ENCODE data around the gene GLT6D1.
"Not testable (repeated sequence)": the region's sequence is repeated elsewhere in the genome, so short reads cannot be mapped to it uniquely, and the experiment has no call there.

GLT6D1 gene

DNA sequence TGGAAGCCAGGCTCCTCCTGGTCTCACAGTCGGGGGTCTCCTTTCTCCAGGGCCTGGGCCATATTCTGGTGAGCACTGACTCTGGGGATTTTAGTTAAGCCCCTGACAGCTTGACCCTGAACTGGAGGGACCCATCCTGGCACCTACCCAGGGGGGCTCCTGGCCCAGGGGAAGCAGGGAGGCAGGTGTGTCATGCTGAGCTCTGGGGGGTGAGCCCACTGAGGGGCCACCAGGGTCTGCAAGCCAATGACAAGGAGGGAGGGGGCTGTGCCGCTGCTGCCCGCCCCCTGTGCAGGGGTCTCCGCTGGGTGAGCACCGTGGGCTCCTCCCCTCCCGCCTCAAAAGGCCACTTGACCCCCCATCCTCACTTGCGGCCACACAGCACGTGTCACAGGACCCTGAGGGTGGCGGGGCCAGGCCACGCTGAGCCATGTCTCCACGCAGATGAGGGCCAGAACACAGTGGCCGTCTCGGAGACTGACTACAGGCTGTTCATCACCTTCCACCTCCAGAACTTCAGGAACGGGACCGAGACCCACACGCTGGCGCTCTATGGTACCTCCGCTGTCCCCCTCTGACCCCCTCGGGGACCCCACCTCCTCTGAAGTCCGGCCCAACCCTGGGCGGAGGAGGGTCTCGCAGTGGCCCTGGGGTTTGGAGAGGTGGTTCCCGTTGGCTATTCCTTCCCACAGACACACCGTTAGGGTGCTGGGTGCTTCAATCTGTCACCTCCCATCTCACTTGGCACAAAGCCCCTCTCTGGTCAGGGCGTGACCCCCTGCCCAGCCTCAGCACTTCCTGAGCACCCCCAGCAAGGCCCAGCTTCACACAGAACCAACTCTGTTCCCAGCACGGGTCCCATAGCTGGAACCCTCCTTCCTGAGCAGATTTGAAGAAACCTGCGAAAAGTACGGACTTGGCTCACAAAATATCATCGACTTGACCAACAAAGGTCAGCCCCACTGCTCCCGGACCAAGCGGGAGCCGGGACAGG, 25.8 kb upstream of the GLT6D1 start:
- no peak for DNase-seq (ENCODE audit: low read depth in 2 of 2)

GRCh38 chr9:135664266-135664665, 24.9 kb upstream of the GLT6D1 start:
- DNase-seq (ENCODE audit: low read depth in 2 of 2): no peak

- DNase-seq (ENCODE audit: low read depth in 2 of 2): no peak
Observed at GRCh38 chr9:135663857-135664256, 24.5 kb upstream of the GLT6D1 start.

GRCh38 chr9:135663451-135663770, 24.1 kb upstream of the GLT6D1 start:
- no peak for DNase-seq (ENCODE audit: low read depth in 2 of 2)

DNA sequence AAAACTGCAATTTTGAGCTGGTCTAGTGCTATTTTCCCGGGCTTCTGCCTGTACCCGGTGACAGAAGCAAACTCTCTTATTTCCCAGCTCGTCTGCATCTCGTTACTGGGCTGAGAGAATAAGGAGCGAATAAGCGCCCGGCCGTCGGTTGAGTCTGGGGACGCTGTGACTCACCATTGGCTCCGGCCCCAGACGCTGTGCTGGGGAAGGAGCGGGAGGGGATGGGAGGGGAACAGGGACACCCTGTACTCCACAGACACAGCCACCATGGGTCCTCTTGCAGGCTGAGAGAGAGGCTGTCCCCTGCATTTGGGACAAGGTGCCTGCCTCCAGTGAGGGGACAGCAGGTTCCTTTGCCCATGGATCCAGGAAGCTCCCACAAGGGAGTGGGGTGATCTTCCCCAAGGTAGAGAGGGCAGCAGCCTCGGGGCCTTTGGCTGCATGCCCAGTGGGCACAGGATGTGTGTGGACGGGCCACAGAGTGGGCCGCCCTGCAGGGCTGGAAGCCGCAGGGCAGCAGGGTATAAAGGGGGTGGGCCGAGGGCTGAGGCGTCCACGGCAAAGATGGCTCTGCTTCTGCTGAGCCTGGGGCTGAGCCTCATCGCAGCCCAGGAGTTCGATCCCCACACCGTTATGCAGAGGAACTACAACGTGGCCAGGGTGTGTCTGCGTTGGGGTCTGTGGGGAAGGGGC, 23.6 kb upstream of the GLT6D1 start, which contains the start of gene LCN9:
Gene LCN9 (plus strand): TSS at position 552 of the 693 bp plus-strand sequence. CDS start 13 bp downstream, at position 565.
- no peak for DNase-seq (ENCODE audit: low read depth in 2 of 2)

GRCh38 chr9:135661816-135662560, 22.6 kb upstream of the GLT6D1 start:
- DNase-seq (ENCODE audit: low read depth in 2 of 2): no peak

DNA sequence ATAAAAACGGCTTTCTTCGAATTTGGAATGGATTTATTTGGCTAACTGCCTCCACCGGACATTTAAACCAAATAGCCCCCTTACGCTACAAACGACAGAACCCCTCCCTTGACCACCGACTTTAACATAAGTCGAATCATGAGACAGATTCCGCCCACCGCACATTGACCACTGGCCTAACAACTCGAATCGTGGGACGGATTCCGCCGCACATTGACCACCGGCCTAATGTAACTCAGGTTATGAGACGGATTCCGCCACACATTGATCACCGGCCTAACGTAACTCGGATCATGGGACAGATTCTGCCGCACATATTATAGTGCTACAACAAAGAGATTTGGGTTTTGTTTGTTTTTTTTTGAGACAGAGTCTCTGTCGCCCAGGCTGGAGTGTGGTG, 21.1 kb upstream of the GLT6D1 start:
- DNase-seq (ENCODE audit: low read depth in 2 of 2): no peak

- no peak for DNase-seq (ENCODE audit: low read depth in 2 of 2)
Observed at GRCh38 chr9:135659252-135659651, 19.9 kb upstream of the GLT6D1 start.

DNA sequence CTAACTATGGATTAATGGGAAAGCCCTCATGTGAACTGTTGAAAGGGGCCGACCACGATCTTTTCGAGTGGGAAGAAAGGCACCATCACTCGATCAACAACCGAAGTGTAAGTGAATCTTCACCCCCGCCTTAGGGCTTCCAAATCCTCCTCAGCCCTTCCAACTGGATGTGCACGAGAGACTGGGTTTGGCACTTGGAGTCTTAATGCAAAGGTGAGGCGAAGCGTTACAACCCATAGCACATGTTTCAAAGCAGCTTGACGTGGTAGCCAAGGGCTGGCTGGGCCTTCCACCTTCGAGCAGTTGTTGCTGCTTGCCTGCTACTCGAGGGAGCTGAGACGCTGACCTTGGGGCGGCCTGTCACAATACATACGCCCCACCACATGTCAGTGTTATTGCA, 18.1 kb upstream of the GLT6D1 start:
- no peak for DNase-seq (ENCODE audit: low read depth in 2 of 2)

DNA sequence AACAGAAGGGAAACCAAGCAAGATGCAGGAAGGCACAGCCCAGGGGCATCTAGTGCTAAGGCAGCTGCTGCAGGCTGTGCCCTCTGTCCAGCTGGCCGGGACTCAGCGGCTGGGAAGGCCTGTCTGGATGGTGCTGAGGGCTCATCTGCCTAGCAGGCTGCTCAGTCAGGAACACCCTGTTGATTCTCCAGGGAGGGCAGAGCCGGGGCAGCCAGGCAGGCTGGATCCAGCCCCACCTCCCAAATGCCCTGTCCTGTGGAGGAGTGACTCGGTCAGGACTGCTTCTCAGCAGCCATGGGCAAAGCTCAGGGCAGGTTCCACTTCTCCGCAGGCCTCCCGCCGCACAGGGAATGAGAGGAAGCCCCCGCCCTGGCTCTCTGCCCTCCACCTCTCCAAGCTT, 16.0 kb upstream of the GLT6D1 start:
- DNase-seq (ENCODE audit: low read depth in 2 of 2): no peak

GRCh38 chr9:135650408-135650807, 11.1 kb upstream of the GLT6D1 start:
- DNase-seq (ENCODE audit: low read depth in 2 of 2): no peak

DNA sequence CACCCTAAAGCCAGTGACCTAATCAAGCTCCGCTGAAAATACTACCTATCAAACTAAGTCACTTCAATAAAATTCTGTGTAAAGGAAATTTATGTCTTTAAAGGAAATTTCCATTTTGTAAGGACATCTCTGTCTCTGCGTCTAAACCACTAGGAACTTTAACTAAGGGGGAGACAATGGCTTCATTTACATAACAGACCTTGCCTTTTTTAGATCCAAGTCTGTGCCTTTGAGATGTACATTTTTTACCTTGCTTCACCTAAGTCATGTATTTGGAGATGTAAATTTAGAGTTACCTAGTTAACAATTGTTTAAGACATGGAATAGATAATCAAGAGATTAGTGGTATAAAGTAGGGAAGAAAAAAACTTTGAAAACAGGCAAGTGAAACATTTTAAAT, 10.2 kb upstream of the GLT6D1 start:
- DNase-seq (ENCODE audit: low read depth in 2 of 2): no peak

- DNase-seq (ENCODE audit: low read depth in 2 of 2): no peak
Observed at GRCh38 chr9:135648494-135649410, 9.4 kb upstream of the GLT6D1 start.

DNA sequence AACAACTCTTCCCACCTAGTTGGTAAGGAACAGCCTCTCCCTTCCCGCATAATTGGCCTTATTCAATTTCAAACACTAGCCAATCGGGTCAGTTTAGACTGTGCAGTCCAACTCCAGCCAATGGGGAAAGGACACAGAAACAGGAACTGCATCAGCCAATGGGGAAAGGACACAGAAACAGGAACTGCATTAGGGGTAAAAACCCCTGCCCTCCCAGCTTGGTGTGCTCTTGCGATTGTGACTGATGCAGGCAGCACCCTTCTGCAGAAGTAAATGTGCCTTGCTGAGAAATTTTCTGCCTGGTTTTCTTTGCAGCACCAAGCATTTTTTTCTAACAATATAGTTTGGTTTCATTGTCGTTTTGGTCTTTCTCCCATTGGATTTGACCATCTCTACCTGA, 8.5 kb upstream of the GLT6D1 start:
- DNase-seq (ENCODE audit: low read depth in 2 of 2): no peak

DNA sequence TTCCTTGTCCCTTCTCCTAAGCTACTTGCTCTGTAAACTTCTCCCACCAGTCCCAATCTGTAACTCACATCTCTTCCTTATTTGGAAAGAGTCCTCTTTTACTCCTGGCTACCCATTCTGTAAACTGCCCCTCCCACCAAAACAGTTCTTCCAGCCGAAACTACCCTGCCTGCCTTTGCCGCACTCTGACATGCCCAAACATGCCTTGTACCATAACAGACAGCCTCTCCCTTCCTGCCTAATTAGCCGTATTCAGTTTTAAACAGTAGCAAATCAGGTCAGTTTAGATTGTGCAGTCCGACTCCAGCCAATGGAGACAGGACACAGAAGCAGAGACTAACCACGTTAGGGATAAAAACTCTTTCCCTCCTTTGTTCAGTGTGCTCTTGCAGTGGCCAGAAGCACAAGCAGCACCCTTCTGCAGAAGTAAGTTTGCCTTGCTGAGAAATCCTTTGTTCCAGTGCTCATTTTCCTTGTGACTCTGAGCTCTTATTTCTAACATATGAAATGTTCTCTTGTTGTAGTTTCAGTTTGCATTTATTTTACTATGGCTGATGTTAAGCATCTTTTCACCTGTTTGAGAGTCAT, 5.4 kb upstream of the GLT6D1 start:
- DNase-seq (ENCODE audit: low read depth in 2 of 2): no peak

- DNase-seq (ENCODE audit: low read depth in 2 of 2): no peak
Observed at GRCh38 chr9:135641745-135642144, 2.4 kb upstream of the GLT6D1 start.

- DNase-seq (ENCODE audit: low read depth in 2 of 2): no peak
Observed at GRCh38 chr9:135641047-135641446, 1.7 kb upstream of the GLT6D1 start.

- DNase-seq (ENCODE audit: low read depth in 2 of 2): not testable (repeated sequence)
Observed at GRCh38 chr9:135636930-135637530, 2.3 kb downstream of the GLT6D1 start.

DNA sequence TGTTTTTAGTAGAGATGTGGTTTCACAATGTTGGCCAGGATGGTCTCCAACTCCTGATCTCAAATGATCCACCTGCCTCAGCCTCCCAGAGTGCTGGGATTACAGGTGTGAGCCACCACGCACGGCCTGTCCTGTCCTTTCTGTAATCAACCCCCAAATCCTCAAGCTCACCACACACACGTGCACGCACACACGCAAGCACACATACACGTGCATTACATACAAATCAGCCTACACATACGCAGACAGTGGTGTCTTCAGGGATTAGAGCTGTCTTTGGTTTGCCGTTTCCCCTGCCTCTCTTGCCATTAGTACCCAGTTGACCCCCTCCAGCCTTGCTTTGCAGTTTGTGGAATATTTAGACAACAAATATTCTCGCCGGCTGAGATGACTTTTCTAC, 6.5 kb downstream of the GLT6D1 start:
- no peak for DNase-seq (ENCODE audit: low read depth in 2 of 2)

DNA sequence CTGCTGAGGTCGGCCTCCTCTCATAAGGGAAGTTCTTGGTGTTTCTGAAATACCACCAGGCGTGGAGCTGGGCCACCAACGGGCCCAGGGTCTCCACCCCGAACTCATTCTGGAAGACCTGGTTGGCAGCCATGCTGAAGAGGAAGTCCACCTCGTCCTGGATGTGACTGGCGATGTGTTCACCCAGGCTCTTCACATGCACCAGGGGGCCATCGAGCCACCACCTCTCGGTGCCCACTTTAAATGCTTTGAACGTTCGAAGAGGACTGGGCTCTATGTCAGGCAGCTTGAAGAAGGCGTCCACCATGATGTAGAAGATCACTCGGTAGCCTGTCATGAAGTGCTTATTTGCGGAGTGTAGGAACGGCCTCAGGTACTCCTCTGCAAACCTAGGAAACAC, 15.1 kb downstream of the GLT6D1 start:
- DNase-seq (ENCODE audit: low read depth in 2 of 2): no peak

Data from fibroblast of skin of left quadriceps (primary cell).